ENCODE data around the gene VKORC1.

- TF ChIP-seq EP300 (IDR thresholded peaks at IDR 0.05) = no peak
- TF ChIP-seq CTCF (IDR thresholded peaks at IDR 0.05) = no peak
- no peak for TF ChIP-seq CHD4 (IDR thresholded peaks at IDR 0.05; ENCODE audit: borderline replicate concordance)
- no peak for TF ChIP-seq MAX (IDR thresholded peaks at IDR 0.05)
- TF ChIP-seq POLR2A (IDR thresholded peaks at IDR 0.05; ENCODE audit: low read length) = no peak
- no peak for TF ChIP-seq ZSCAN20 (CRISPR knock-in tag; IDR thresholded peaks at IDR 0.05)
- TF ChIP-seq E2F6 (IDR thresholded peaks at IDR 0.05; ENCODE audit: borderline replicate concordance, low read depth) = no peak
- TF ChIP-seq RAD21 (conservative IDR thresholded peaks at IDR 0.05 in 1 of 2, IDR thresholded peaks at IDR 0.05 in 1 of 2) = no peak
- TF ChIP-seq, protein P1, sequence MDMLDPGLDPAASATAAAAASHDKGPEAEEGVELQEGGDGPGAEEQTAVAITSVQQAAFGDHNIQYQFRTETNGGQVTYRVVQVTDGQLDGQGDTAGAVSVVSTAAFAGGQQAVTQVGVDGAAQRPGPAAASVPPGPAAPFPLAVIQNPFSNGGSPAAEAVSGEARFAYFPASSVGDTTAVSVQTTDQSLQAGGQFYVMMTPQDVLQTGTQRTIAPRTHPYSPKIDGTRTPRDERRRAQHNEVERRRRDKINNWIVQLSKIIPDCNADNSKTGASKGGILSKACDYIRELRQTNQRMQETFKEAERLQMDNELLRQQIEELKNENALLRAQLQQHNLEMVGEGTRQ (IDR thresholded peaks at IDR 0.05) = no peak
- no peak for TF ChIP-seq HOXB13 (CRISPR knock-in tag; IDR thresholded peaks at IDR 0.05; ENCODE audit: low read depth)
These were observed 19.8 kb downstream of the VKORC1 start for GRCh38 chr16:31074814-31075183.
